HuH-7.5 (cell line): ENCODE results near the gene DCDC2C.

ENCODE experiments used
- DNase-seq: peaks from one replicate; pipeline ENCODE4 v3.0.0; 2011; ENCODE audit warnings: low spot score

DCDC2C gene

DNA sequence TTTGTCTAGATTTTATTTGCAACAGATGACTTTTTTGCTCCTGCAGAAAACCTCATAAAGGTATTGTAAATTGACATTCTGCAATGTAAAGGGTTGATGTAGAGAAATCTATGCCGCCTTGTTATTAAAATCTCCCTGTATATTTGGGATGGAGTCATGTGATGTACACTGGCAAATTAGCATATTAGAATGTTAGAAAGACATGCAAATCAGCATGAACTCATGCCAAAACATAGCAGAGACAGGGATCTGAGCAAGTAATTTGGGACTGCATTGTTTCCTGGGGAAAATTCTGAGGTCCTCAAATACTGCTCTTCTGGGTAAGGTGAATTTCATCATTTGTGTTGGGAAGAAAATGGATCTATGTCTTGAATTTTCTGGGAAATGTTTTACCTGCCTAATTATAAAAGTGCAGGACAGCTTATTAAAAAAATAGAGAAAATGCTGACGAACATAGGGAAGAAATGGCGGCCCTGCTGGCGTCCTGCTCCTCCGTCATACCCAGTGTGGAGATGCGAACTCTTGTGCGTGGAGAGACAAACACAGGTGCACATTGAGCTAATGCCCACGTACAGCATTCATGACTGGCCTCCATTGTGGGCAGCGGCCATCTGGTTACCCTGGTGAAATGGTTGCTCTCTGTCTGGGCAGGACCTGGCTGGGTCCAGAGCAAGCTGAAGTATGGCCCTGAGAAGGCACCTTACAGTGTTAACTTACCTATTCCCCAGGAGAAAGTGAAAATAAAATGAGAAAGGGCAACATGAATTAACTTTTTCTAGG is 29.1 kb upstream of the DCDC2C start:
- DNase-seq = no peak

GRCh38 chr2:3675687-3676086 is 27.7 kb upstream of the DCDC2C start:
- no peak for DNase-seq

- no peak for DNase-seq
These were observed 25.9 kb upstream of the DCDC2C start for GRCh38 chr2:3677436-3677835.

- DNase-seq = no peak
These were observed 25.2 kb upstream of the DCDC2C start for GRCh38 chr2:3678212-3678611.

DNA sequence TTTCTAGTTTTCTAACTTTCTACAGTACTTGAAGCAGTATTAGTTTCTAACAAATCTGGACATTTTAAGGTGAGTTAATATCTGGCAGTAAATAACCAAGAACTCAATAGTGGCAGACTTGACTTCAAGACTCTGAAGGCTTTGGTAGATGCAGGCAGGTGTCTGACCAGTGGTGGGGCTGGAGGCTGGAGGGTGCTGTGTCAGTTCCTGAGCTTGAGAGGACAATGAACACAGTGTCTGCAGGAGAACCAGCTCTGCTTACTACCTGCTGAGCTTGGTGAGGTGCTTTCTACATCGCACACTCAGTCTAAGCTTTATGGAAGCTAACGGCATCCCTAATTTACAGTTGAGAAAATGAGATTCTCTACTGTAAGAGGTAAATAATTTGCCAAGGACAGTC is 24.2 kb upstream of the DCDC2C start:
- no peak for DNase-seq

- DNase-seq = no peak
These were observed 23.6 kb upstream of the DCDC2C start for GRCh38 chr2:3679616-3680393.

DNA sequence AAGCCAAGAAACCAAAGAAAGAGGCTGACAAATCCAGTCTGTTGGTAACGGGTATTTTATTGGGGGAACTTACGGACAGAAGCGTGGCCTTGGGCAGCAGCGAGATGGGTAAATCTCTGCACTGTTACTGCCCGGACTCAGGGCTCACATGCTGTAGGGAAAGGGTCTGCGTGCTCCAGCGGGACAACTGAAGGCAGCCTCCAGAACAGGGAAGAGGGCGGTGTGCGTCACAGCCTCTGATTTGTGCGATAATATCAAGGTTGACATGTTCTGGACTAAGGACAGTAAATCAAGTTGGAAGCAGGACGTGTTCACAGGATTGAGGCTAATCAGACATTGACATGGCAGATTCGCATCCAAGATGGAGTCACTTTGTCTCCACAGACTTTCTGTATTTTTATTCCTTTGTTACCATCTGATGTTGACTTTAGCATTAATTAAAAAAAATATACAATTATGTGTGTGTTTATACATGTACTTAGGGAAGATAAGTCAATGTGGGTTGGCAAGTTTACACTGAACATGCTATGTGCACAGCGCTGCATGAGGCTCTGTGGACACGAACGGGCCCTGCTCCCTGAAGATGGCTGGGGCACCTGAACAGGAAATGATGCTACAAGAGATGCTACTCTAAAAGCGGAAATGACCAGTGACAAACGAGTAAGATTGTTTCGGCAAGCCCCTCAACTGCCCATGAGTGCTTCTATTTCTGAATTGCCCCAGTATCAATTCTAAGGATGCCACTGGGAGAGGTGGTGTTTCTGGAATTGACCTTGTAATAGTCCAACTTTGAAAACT is 22.6 kb upstream of the DCDC2C start:
- DNase-seq = no peak

- DNase-seq = no peak
These were observed 21.8 kb upstream of the DCDC2C start for GRCh38 chr2:3681625-3682024.

DNA sequence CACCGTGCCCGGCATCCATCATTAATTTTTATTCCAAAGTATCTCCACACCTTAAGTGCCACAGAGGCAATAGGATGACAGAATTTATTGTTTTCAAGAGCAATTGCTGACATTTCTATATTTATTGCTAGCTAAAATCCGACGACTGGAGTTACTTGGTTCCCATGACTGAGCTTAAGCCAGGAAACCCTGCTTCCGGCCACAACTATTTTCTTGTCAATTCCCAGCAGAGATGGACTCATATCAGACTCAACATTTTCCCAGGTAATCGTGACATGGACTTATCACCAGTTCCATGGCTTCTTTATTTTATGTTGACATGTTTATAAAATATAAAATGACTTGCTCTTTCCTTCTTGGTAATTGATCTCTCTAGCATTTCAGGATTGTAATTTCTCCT is 20.6 kb upstream of the DCDC2C start:
- DNase-seq = no peak

DNA sequence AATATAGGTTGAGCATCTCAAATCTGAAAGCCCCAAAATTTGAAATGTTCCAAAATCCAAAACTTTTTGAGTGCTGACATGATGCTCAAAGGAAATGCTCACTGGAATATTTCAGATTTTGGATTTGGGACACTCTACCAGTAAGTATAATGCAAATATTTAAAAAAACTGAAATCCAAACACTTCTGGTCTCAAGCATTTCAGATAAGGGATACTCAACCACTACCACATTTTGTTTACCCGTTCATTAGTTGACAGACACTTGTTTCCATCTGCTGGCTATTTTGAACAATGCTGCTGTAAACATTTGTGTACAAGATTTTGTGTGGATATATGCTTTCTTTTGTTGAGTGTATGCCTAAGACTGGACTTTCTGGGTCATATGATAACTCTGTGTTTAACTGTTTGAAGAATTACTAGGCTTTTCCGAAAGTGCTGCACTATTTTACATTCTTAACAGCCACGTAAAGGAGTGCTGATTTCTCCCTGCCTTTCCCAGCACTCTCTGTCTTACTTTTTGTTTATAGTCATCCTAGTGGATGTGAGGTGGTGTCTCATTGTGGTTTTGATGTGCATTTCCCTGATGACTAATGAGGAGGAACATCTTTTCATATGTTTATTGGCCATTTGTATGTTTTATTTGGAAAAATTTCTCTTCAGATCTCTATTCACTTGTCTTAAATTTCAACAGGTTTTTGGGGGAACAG is 19.5 kb upstream of the DCDC2C start:
- no peak for DNase-seq

DNA sequence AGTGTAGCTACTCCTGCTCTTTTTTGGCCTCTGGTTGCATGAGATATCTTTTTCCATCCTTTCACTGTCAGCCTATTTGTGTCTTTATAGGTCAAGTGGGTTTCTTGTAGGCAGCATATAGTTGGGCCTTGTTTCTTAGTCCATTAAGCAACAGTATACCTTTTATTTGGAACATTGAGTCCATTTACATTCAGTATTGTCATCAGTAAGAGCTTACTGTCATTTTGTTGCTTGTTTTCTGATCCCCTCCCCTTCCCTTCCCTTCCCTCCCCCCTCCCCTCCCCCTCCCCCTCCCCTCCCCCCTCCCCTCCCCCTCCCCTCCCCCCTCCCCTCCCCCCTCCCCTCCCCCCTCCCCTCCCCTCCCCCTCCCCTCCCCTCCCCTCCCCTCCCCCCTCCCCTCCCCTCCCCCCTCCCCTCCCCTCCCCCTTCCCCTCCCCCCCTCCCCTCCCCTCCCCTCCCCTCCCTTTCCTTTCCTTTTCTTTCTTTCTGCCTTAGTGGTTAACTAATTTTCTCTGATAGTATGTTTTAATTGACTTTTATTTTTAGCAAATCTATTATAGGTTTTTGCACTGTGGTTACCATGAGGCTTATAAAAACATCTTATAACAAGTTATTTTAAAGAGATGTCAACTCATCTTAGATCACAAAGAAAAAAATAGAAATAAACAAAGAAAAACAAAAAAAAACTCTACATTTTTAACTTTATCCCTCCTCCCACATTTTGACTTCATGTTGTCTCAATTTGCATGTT is 13.2 kb upstream of the DCDC2C start:
- no peak for DNase-seq

GRCh38 chr2:3692375-3692774 is 11.0 kb upstream of the DCDC2C start:
- peak; percentile 22 for DNase-seq

DNA sequence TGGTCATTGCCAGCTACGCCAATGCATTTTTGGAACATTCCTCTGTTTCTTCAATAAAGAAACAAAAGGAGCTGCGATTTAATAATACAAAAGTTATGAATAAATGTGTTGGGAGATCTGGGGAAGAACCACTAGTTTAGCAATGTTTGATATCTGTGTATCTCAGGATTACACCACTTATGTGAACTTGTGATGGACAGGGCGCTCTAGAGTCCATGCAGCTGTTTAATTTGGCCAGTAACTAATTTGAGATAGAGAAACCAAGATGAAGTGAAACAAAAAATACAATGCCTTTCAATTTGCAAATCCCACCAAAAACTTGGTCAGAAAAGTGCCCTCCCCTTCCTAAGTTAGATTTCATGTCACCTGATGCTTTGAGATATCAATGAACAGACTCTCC is 6.8 kb upstream of the DCDC2C start:
- no peak for DNase-seq

GRCh38 chr2:3701071-3701470 is 2.3 kb upstream of the DCDC2C start:
- no peak for DNase-seq

DNA sequence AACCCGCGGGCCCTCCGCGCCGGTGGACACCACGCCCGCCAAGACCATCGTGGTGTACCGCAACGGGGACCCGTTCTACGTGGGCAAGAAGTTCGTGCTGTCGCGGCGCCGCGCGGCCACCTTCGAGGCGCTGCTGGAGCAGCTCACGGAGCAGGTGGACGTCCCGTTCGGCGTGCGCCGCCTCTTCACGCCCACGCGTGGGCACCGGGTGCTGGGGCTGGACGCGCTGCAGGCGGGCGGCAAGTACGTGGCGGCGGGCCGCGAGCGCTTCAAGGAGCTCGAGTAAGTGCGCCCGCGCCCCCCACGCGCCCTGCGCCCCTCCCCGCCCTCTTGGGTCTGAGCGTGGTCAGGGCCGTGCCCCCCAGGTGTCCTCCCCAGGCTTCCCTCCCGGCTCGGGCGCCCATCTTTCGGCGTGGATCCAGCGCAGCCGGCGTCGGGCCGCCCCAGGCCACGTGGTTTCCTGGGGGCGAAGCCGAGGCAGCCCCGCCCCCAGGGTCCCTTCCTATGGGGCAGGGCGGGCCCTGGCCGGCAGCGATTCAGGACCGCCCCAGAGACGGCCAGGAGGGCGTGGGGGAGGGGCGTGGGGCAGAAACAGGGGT is 481 bp downstream of the DCDC2C start:
- DNase-seq = no peak

DNA sequence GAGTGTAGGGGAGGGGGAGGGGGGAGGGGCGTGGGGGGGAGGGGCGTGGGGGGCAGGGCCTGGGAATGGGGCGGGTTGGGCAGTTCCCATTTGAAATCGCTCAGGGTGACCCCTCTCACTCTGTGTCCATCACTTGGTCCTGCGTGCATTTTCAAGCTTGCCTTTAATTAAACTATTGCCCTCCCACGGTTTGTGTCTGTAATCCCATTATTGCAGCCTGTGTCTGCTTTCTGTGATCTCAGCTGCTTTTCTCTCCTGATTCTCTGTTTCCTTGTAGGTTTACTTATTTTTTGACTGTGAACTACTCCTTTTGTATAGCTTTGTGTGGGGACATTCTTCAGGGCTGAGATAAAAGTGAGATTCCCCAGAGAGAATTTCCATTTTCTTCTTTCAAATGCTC is 1.3 kb downstream of the DCDC2C start:
- no peak for DNase-seq

DNA sequence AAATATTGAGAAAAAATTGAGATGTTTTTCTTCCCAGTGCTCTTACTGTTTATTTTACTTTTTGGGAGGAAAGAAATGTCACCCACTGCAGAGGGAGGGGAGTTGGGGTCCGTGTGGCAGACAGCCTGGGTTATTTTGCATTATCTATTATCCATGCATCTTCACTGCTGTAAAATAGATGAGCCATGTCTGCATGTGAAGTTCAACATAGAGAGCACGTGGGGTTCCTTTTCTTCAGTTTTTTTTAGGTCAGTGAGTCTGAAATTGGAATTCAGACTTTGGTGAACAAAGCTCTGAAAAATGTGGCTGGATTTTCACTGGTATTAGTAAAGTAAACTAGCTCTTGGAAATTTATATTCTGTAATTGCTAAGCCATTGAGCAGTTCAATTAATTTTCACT is 2.4 kb downstream of the DCDC2C start:
- DNase-seq = no peak

DNA sequence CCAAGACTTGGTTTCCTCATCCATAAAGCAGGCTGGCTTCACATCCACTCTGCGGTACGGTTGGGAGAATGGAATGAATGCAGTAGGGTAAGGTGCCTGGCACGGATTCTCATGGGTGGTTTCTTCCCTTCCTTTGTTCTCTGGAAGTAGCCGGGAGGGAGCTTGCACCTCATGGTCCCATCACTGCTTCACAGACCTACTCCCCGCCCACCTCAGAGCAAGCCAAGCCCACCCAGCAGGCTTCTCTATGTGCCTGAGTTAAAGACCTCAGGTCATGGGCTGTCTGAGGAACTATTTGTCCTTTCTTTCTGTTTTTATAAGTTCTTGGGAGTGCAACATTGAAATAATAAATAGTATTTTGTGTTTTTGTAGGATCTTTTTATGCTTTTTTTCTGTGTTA is 3.5 kb downstream of the DCDC2C start:
- DNase-seq = no peak

DNA sequence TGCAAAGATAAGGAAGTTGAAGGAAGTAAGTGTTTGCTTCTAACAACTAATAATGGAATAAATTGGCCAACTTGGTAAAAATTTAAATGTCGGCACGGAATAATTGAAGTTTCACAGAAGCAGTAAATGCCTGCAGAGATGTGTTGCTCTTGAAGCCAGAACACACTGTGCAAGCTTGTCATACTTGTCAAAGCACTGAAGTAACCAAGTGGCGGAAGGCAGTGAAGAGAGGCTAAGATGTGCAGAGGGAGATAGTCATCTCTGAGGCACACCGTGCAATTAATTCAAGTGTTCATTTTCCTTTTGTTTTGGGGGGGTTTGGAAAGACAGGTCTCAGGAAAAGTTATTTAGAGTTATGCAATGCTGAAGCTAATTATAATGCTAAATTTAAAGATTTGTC is 5.2 kb downstream of the DCDC2C start:
- no peak for DNase-seq

DNA sequence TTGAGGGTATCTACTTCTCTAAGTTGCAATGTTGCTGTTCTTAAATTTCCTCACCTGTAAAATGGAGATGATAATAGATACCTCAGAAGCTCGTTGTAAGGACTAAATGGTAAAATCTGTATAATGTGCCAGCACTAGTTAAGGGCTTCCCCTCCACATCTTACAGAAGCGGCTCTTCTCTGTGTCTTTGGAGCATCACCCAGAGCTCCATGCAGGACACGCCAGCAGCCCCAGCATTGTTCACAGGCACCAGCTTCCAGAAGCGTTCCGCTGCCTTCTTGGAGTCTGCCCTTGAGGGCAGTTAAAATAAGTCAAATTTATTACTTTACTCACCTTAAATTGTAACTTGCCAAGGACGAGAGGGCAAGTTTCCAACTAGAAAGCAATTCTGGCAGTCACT is 5.8 kb downstream of the DCDC2C start:
- DNase-seq = no peak

DNA sequence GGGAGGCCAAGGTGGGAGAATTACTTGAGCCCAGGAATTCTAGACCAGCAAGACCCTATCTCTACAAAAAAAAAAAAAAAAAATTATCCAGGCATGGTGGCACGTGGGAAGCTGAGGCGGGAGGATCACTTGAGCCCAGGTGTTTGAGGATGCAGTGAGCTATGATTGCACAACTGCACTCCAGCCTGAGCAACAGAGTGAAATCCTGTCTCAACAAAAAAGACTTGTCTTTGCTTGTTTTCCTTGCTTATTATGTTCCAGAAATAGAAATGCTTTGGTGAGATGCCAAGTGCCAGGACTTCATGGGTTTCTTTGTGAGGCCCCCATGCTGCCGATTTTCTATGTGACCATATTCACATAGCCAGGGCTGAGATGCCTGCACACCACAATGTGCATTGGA is 9.0 kb downstream of the DCDC2C start:
- DNase-seq = no peak
